GM18861 (cell line): Measurements from ENCODE around the gene CXCL8.
A peak's percentile ranks its signal among the peaks of the same experiment; 100 is the strongest.
"Not testable (repeated sequence)": the region's sequence is repeated elsewhere in the genome, so short reads cannot be mapped to it uniquely, and the experiment has no call there.

Experiments
- ATAC-seq: cut with Tn5 transposase; IDR thresholded peaks from one replicate; pipeline ENCODE4 v1.9.1; 2021; ENCODE audit not compliant: unreplicated experiment

CXCL8 gene

GRCh38 chr4:73743281-73743680 is 2.9 kb downstream of the CXCL8 start:
- no peak for ATAC-seq

- no peak for ATAC-seq
Observed at GRCh38 chr4:73743795-73744194, 3.4 kb downstream of the CXCL8 start.

GRCh38 chr4:73744203-73744602 is 3.8 kb downstream of the CXCL8 start:
- no peak for ATAC-seq

- ATAC-seq = no peak
Observed at GRCh38 chr4:73750730-73751129, 10.4 kb downstream of the CXCL8 start.

GRCh38 chr4:73751166-73751565 is 10.8 kb downstream of the CXCL8 start:
- ATAC-seq = peak; percentile 74

GRCh38 chr4:73751830-73752229 is 11.5 kb downstream of the CXCL8 start:
- ATAC-seq = no peak

GRCh38 chr4:73752424-73752823 is 12.1 kb downstream of the CXCL8 start:
- ATAC-seq = no peak

- ATAC-seq = no peak
Observed at GRCh38 chr4:73753215-73753614, 12.8 kb downstream of the CXCL8 start.

GRCh38 chr4:73754934-73755333 is 14.6 kb downstream of the CXCL8 start:
- ATAC-seq = no peak

GRCh38 chr4:73759357-73759756 is 19.0 kb downstream of the CXCL8 start:
- ATAC-seq = no peak

- no peak for ATAC-seq
Observed at GRCh38 chr4:73761856-73762255, 21.5 kb downstream of the CXCL8 start.

- ATAC-seq = peak; percentile 73
Observed at GRCh38 chr4:73762409-73762808, 22.0 kb downstream of the CXCL8 start.

GRCh38 chr4:73763877-73764276 is 23.5 kb downstream of the CXCL8 start:
- no peak for ATAC-seq

- no peak for ATAC-seq
Observed at GRCh38 chr4:73764513-73764912, 24.1 kb downstream of the CXCL8 start.

GRCh38 chr4:73765296-73765695 is 24.9 kb downstream of the CXCL8 start:
- no peak for ATAC-seq

GRCh38 chr4:73770917-73771316 is 30.5 kb downstream of the CXCL8 start:
- ATAC-seq = no peak

- no peak for ATAC-seq
Observed at GRCh38 chr4:73772363-73772762, 32.0 kb downstream of the CXCL8 start.

- not testable (repeated sequence) for ATAC-seq
Observed at GRCh38 chr4:73774406-73774805, 34.0 kb downstream of the CXCL8 start.

- no peak for ATAC-seq
Observed at GRCh38 chr4:73776321-73776729, 36.0 kb downstream of the CXCL8 start.

GRCh38 chr4:73777612-73778011 is 37.2 kb downstream of the CXCL8 start:
- no peak for ATAC-seq

- ATAC-seq = no peak
Observed at GRCh38 chr4:73780243-73780642, 39.9 kb downstream of the CXCL8 start.

GRCh38 chr4:73780834-73781233 is 40.5 kb downstream of the CXCL8 start:
- ATAC-seq = no peak

- no peak for ATAC-seq
Observed at GRCh38 chr4:73788411-73788810, 48.0 kb downstream of the CXCL8 start.
